ENCODE results near the gene AKAP11. TPM values are rescaled to one million over a fixed set of nuclear protein-coding genes. Genes with fewer than 3 reads are reported as not detected.

AKAP11 gene
- total RNA-seq, 1 experiment from 2014 or later = 9.7 TPM

Other genes starting within 250 kb of the AKAP11 start
- gene DGKH, start 223.5 kb upstream of the AKAP11 start, total RNA-seq (2014; rRNA removed; shearing (Covaris generic)) = 22.3 and 25.1 TPM in 2 replicates